GM18508 (cell line): ENCODE data around the gene POU2AF2.
"Not testable (repeated sequence)": the region's sequence is repeated elsewhere in the genome, so short reads cannot be mapped to it uniquely, and the experiment has no call there.

Experiments used
- ATAC-seq: cut with Tn5 transposase; IDR thresholded peaks from one replicate; pipeline ENCODE4 v1.9.1; 2021; ENCODE audit warnings: moderate number of reproducible peaks; ENCODE audit not compliant: insufficient read depth, unreplicated experiment

POU2AF2 gene

DNA sequence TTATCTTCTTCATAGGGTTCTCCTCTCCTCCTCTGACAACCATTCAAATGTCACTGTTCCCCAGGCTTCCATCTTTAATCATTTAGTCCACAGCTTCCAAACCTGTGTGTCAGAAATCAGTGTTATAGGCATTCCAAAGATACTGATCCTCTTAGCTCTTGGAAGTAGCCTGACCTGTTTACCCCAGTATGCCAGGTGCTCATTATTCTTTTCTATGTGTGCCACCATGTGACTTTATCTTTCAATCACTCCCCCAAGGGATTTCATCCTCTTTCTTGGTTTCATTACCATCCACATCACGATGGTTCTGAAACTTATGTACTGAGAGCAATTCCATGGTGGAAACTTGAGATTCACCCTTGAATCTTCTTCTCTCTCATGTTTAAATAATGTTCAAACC is 7.6 kb downstream of the POU2AF2 start:
- no peak for ATAC-seq

DNA sequence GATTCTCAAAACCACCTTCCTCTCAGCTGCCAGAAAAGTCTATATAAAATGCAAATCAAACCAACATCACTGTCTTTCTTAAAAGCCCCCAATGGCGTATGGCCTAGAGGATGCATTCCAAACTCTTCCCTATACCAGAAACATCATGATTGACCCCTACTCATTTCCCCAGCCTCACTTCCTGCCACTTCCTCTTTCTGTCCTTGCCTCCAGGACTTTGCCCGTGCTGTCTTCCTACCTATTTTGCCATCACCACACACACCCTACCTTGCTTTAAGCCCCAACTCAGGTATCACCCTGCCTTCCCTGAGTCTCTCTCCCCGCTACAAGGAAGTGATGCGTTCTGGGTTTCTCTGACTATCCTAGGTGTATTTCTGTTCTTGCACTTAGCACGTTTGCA is 8.1 kb downstream of the POU2AF2 start:
- no peak for ATAC-seq

DNA sequence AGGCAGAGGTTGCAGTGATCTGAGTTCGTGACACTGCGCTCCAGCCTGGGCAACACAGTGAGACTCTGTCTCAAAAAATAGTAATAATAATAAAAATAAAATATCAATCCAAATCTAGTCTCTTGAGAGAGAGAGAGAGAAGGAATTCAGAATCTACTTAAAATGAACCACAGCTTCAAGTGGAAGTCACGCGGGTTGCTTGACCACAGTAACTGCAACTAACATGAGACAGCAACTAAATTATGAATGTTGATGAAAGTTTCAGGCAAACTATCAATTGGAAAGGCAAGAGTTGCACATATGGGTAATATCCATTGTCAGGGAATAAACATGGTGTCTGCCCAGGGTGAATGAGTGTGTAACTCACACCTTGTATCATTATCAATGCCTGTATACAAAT is 12.5 kb downstream of the POU2AF2 start:
- no peak for ATAC-seq

GRCh38 chr11:111259896-111260295 is 14.4 kb downstream of the POU2AF2 start:
- ATAC-seq: no peak

- ATAC-seq: no peak
Measured at GRCh38 chr11:111260811-111261210, 15.3 kb downstream of the POU2AF2 start.

DNA sequence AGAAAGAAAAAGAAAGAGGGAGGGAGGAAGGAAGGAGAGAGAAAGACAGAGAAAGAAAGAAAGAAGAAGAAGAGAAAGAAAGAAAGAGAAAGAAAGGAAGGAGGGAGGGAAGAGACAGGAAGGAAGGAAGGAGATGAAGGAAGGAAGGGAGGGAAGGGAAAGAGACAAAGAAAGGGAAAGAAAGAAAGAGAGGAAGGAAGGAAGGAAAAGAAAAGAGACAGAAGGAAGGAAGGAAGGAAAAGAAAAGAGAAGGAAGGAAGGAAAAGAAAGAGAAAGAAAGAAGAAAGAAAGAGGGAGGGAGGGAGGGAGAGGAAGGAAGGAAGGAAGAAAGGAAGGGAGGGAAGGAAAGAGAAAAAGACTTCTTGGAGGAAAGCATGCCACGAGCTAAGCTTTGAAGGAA is 19.1 kb downstream of the POU2AF2 start:
- ATAC-seq: no peak

DNA sequence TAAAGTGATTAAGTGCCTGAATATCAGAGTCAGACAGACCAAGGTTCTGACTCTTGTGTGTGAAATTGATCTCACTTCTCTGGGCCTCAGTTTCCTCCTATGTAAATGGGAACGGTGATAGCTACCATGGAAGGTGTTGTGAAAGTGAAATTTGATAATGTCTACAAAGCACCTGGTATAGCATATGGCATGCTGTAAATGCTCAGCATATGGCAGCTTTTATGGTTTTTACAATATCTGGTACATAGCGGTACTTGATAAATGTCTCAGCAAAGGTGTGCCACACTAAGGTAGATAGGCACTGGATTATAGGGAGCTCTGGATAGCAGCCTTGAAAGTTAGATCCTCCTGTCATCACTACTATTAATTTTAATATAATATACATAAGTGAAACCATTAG is 19.9 kb downstream of the POU2AF2 start:
- ATAC-seq: no peak

GRCh38 chr11:111268303-111268702 is 22.8 kb downstream of the POU2AF2 start:
- not testable (repeated sequence) for ATAC-seq

DNA sequence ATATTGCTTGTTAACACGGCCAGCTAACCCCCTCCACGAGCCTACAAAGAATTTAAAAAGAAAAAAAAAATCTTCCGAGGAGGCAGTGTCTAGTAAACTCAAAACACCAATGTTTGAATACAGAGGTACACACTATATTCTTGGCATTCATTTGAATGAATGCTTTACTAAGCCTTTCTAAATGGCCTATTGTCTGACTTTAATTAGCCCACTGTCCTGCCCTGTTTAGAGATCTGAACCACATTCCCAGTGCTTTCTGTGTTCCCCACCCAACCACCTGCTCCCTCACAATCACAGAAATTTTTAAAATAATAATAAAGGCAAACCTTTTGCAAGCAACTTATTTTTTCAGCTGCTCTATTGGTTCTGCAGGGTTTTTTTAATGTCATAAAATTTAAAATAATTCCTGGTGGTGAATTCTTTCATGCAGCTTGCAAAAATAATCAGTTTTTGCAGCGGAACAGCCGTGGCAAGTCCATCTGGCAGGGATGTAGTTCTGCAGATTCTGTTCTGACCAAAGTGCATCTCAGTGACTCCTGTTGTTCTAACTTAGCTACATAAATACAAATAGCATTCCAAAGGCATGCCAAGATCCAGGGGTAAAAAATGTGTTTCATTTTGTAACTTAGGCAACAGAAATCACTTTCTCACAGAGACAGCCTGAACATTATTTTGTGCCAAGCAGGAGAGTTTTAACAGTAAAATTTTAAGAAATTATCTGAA is 23.8 kb downstream of the POU2AF2 start:
- no peak for ATAC-seq

GRCh38 chr11:111272420-111272819 is 26.9 kb downstream of the POU2AF2 start:
- no peak for ATAC-seq

DNA sequence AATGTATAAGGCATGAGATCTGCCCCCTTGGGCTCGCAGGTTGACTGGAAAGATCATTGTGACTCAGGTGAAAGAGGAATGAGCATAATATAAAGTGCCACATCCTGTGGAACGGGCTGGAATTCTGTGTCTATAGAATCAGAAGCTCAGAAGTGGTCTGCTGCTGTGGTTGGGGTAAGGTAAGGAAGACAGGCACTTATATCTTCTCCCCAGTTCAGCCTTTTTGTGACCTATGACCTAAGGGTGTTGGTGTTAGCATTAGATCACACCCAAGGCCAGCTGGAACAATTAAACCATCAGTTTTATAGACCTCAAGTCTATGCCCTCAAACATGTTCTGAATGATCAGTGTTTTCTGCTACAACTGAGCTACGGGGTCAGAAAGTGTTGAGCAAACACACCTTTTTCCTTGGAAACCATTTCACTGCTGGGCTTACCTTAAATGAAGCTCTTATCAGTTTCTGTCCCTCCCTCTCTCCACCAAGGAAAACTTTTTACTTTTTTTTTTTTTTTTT is 37.1 kb downstream of the POU2AF2 start:
- no peak for ATAC-seq

DNA sequence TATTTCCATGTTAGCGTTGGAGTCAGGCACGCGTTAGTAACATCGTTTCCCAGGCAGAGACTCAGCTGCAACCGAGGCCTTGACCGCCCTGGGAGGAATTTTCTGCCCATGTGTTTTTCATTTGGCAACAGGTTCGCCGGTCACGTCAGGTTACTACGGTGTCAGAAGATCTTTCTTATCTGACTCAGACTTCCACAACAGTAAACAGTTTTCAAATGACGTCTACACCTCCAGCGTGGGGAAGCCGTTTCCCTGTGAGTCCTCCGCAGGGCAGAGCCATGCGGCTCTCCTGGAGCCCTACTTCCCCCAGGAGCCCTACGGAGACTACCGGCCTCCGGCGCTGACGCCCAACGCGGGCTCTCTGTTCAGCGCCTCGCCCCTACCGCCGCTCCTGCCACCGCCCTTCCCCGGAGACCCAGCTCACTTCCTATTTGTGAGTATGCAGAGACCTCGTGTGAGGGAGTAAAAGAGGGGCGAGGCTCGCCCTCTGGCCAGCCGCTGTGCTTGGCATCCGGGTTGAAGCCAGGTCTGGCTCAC is 38.5 kb downstream of the POU2AF2 start:
- no peak for ATAC-seq

- ATAC-seq: no peak
Measured at GRCh38 chr11:111285189-111286091, 39.9 kb downstream of the POU2AF2 start.

DNA sequence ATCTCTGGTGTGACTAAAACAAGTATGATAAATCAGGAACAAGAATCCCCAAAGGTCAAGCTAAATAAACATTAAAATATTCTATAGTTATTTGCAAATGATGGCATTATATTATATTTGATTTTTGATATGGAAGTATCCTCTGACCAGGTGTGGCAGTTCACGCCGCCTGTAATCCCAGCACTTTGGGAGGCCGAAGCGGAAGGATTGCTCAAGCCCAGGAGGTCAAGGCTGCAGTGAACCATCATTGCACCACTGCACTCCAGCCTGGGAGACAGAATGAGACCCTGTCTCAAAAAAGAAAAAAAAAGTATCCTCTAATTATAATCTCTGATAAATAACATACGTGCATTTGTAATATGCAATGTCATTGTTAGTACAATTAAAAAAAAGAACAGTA is 46.2 kb downstream of the POU2AF2 start:
- no peak for ATAC-seq

DNA sequence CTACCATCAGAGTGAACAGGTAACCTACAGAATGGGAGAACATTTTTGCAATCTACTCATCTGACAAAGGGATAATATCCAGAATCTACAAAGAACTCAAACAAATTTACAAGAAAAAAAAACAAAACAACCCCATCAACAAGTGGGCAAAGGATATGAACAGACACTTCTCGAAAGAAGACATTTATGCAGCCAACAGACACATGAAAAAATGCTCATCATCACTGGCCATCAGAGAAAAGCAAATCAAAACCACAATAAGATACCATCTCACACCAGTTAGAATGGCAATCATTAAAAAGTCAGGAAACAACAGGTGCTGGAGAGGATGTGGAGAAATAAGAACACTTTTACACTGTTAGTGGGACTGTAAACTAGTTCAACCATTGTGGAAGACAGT is 46.9 kb downstream of the POU2AF2 start:
- not testable (repeated sequence) for ATAC-seq

- no peak for ATAC-seq
Measured at GRCh38 chr11:111296196-111296595, 50.7 kb downstream of the POU2AF2 start.

GRCh38 chr11:111297696-111298095 is 52.2 kb downstream of the POU2AF2 start:
- no peak for ATAC-seq

DNA sequence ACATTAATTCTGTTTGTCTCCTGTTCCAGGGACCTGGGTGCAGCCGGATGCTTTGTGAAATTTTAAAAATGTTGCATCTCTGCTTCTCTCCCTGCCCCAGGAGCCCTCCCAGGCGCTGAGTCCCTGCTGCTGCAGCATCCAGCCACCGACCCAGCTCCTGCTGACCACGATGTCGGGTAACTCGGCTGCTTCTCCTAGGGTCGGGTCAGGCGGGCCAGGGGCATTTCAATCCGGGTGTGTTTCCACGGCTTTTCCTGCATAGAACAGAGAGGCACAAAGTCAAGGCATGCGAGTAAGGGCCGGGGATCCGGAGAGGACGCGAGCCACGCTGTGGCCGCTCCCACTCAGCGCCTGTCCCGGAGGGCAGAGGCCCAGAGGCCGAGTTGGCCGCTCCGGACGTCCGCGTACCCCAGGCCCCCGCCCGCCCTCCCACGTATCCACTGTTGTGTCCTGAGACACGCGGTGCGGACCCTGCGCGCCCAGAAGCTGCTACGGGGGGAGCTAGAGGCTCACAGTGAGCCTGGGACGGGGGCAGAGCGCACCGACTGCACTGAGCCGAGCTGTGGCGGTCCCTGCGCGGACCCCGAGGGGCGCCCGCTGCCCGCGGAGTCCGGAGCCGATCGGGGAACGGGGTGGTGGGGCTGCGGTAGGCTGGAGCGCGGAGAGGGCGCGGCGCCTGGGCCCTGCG is 53.0 kb downstream of the POU2AF2 start, which contains the start of gene POU2AF3:
POU2AF3 (plus strand) TSS at position 134 of the 688 bp plus-strand sequence; CDS start at position 170, 36 bp downstream.
- ATAC-seq: no peak

- no peak for ATAC-seq
Measured at GRCh38 chr11:111299101-111300026, 53.8 kb downstream of the POU2AF2 start.
